Measurements from ENCODE around the gene SDC3.

Gene SDC3

DNA sequence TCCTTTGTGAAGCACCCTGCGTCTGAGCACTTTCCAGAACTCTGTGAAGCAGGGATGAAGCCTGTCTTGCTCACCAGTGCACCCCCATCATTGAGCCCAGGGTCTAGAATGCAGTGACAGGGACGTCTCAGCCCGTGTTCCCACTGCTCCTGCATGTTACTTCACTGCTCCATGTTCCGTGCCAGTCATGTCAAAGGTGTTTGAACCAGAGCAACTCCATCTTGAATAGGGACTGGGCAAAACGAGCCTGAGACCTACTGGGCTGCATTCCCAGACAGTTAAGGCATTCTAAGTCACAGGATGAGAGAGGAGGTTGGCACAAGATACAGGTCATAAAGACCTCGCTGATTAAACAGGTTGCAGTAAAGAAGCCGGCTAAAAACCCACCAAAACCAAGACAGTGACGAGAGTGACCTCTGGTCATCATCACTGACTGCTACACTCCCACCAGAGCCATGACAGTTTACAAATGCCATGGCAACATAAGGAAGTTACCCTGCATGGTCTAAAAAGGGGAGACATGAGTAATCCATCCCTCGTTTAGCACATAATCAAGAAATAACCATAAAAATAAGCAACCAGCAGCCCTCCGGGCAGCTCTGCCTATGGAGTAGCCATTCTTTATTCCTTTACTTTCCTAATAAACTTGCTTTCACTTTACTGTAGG is 63.2 kb downstream of the SDC3 start:
- Histone ChIP-seq H3K4me1 (ENCODE audit: control insufficient read depth, insufficient read depth, low read length) (peaks cover 24% of the 10 kb centered on the region), H3K4me3 (ENCODE audit: low read length) (no peak overlapping the region), H3K9me3 (ENCODE audit: control insufficient read depth, low read length) (no peaks in the 10 kb centered on the region), H3K36me3 (ENCODE audit: control insufficient read depth, insufficient read depth, low read length) (no peaks in the 10 kb centered on the region), H3K9ac (ENCODE audit: low read length) (no peak overlapping the region), H3K27me3 (ENCODE audit: control insufficient read depth, insufficient read depth, low read length) (peaks cover 7% of the 10 kb centered on the region)

DNA sequence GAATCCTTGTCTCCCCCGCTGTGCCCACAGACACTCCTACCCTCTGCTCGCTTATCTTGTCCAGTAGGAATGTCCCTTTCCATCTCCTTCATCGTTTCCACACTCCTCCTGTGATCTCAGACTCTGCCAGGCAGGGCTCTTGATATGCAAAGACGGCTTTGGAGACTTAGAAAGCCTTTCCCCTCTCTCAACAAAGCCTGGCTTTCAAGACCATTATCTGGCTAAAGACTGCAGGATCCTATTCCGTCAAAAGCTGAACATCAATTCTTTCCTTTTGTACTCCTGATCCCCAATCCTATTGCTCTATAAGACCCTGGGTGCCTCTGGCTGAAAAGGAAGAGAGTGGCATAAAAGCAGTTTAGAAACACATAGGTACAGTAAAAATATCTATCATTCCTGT is 63.9 kb downstream of the SDC3 start:
- H3K9me3 ChIP-seq (ENCODE audit: control insufficient read depth, low read length), result no peaks in the 10 kb centered on the region
- peaks cover 25% of the 10 kb centered on the region for H3K4me1 ChIP-seq (ENCODE audit: control insufficient read depth, insufficient read depth, low read length)
- H3K27me3 ChIP-seq (ENCODE audit: control insufficient read depth, insufficient read depth, low read length), result peaks cover 7% of the 10 kb centered on the region
- H3K9ac ChIP-seq (ENCODE audit: low read length), result no peak overlapping the region
- H3K4me3 ChIP-seq (ENCODE audit: low read length), result no peak overlapping the region
- no peaks in the 10 kb centered on the region for H3K36me3 ChIP-seq (ENCODE audit: control insufficient read depth, insufficient read depth, low read length)

- Histone ChIP-seq H3K9me3 (ENCODE audit: control insufficient read depth, low read length) (no peaks in the 10 kb centered on the region), H3K27me3 (ENCODE audit: control insufficient read depth, insufficient read depth, low read length) (peaks cover 3% of the 10 kb centered on the region), H3K4me3 (ENCODE audit: low read length) (no peak overlapping the region), H3K36me3 (ENCODE audit: control insufficient read depth, insufficient read depth, low read length) (no peaks in the 10 kb centered on the region), H3K9ac (ENCODE audit: low read length) (no peak overlapping the region), H3K4me1 (ENCODE audit: control insufficient read depth, insufficient read depth, low read length) (peaks cover 23% of the 10 kb centered on the region)
These were observed 65.7 kb downstream of the SDC3 start for GRCh38 chr1:30842697-30843354.

DNA sequence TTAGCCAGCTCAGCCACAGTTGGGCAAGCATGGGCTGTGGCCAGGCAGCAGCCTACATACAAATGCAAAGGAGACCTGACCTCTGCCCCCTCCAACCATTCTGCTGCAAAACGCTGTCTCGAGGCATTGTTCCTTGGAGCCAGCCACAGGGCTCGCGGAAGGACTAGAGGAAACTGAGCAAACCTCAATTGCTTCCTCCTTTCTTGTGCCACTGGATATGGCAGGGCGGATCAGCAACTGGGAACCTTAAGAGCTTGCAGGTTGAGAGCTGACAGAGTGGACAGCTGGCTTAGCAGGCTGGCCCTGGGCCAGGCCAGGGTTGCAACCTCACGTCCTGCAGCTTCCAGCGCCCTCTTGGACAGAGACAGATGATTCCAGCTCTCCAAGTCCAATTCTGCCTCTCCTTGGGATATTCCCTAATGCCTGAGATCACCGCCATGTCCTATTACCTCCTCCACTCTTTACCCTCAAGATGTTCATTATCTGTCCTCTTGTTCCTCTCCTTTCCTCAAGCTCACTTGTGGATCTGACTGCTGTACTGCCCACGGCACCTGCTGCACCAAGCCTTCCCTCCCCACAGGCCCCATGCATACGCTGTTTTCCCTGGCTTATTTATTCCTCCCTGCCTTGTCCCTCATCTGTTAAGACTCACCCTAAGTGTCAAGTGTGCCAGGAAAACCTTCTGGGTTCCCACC is 67.5 kb downstream of the SDC3 start:
- Histone ChIP-seq H3K27me3 (ENCODE audit: control insufficient read depth, insufficient read depth, low read length) (no peaks in the 10 kb centered on the region), H3K4me1 (ENCODE audit: control insufficient read depth, insufficient read depth, low read length) (peaks cover 11% of the 10 kb centered on the region), H3K9me3 (ENCODE audit: control insufficient read depth, low read length) (no peaks in the 10 kb centered on the region), H3K4me3 (ENCODE audit: low read length) (no peak overlapping the region), H3K36me3 (ENCODE audit: control insufficient read depth, insufficient read depth, low read length) (no peaks in the 10 kb centered on the region), H3K9ac (ENCODE audit: low read length) (no peak overlapping the region)

GRCh38 chr1:30839827-30840359 is 68.7 kb downstream of the SDC3 start:
- peaks cover 11% of the 10 kb centered on the region for H3K4me1 ChIP-seq (ENCODE audit: control insufficient read depth, insufficient read depth, low read length)
- no peaks in the 10 kb centered on the region for H3K27me3 ChIP-seq (ENCODE audit: control insufficient read depth, insufficient read depth, low read length)
- H3K9me3 ChIP-seq (ENCODE audit: control insufficient read depth, low read length), result no peaks in the 10 kb centered on the region
- H3K36me3 ChIP-seq (ENCODE audit: control insufficient read depth, insufficient read depth, low read length), result no peaks in the 10 kb centered on the region
- no peak overlapping the region for H3K4me3 ChIP-seq (ENCODE audit: low read length)
- H3K9ac ChIP-seq (ENCODE audit: low read length), result no peak overlapping the region

GRCh38 chr1:30838996-30839395 is 69.6 kb downstream of the SDC3 start:
- Histone ChIP-seq H3K27me3 (ENCODE audit: control insufficient read depth, insufficient read depth, low read length) (no peaks in the 10 kb centered on the region), H3K4me1 (ENCODE audit: control insufficient read depth, insufficient read depth, low read length) (peaks cover 11% of the 10 kb centered on the region), H3K4me3 (ENCODE audit: low read length) (no peak overlapping the region)

DNA sequence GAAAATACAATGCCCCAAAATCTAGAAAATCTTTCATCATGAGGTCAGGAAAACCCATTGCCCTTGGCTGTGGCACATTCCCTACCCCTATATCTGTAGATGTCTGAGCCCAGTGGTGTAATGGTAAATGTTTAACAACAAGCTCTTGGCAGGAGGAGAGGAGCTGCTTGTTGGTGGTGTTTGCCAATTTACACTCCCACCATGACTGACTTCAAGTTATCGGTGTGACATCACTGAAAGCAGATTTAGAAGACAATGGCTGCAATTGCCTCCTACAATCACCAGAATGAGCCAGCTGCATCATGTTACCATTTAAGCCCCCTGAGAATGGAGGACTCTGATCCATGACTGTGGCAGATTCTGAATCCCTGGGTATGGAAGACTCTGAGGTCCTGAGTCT is 70.9 kb downstream of the SDC3 start:
- H3K4me3 ChIP-seq (ENCODE audit: low read length), result no peak overlapping the region
- H3K36me3 ChIP-seq (ENCODE audit: control insufficient read depth, insufficient read depth, low read length), result no peaks in the 10 kb centered on the region
- peaks cover 11% of the 10 kb centered on the region for H3K4me1 ChIP-seq (ENCODE audit: control insufficient read depth, insufficient read depth, low read length)
- H3K27me3 ChIP-seq (ENCODE audit: control insufficient read depth, insufficient read depth, low read length), result no peaks in the 10 kb centered on the region
- H3K9me3 ChIP-seq (ENCODE audit: control insufficient read depth, low read length), result no peaks in the 10 kb centered on the region
- H3K9ac ChIP-seq (ENCODE audit: low read length), result no peak overlapping the region

More at GRCh38 chr1:30838996-30839395, 69.6 kb downstream of the SDC3 start:
- H3K9me3 ChIP-seq (ENCODE audit: control insufficient read depth, low read length), result no peaks in the 10 kb centered on the region
- H3K9ac ChIP-seq (ENCODE audit: low read length), result no peak overlapping the region
- no peaks in the 10 kb centered on the region for H3K36me3 ChIP-seq (ENCODE audit: control insufficient read depth, insufficient read depth, low read length)

- H3K27me3 ChIP-seq (ENCODE audit: control insufficient read depth, insufficient read depth, low read length), result no peaks in the 10 kb centered on the region
- H3K9ac ChIP-seq (ENCODE audit: low read length), result no peak overlapping the region
- H3K4me3 ChIP-seq (ENCODE audit: low read length), result no peak overlapping the region
- H3K9me3 ChIP-seq (ENCODE audit: control insufficient read depth, low read length), result no peaks in the 10 kb centered on the region
- no peaks in the 10 kb centered on the region for H3K4me1 ChIP-seq (ENCODE audit: control insufficient read depth, insufficient read depth, low read length)
- no peaks in the 10 kb centered on the region for H3K36me3 ChIP-seq (ENCODE audit: control insufficient read depth, insufficient read depth, low read length)
These were observed 74.3 kb downstream of the SDC3 start for GRCh38 chr1:30834253-30834652.

DNA sequence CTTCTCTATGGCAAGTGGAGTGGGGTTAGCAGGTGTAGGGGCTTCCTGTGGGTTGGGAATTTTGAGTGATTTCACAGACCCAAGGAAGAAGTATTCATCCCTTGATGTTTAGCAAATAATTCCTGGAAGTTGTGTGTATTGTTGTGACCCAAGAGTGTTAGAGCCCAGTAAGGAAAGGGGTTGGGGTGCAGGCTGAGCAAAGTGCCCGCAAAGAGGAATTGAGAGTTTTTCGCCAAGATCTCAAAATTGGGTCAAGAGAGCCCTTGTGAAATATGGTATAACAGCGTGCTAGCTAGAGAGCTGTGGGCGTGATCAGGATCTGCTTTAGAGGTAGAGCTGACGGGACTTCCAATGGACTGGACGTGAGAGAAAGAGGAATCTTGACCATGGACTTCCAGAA is 78.0 kb downstream of the SDC3 start:
- Histone ChIP-seq H3K36me3 (ENCODE audit: control insufficient read depth, insufficient read depth, low read length) (no peaks in the 10 kb centered on the region), H3K9ac (ENCODE audit: low read length) (no peak overlapping the region), H3K4me3 (ENCODE audit: low read length) (no peak overlapping the region), H3K27me3 (ENCODE audit: control insufficient read depth, insufficient read depth, low read length) (no peaks in the 10 kb centered on the region), H3K4me1 (ENCODE audit: control insufficient read depth, insufficient read depth, low read length) (no peaks in the 10 kb centered on the region), H3K9me3 (ENCODE audit: control insufficient read depth, low read length) (no peaks in the 10 kb centered on the region)

GRCh38 chr1:30829889-30830288 is 78.7 kb downstream of the SDC3 start:
- Histone ChIP-seq H3K4me1 (ENCODE audit: control insufficient read depth, insufficient read depth, low read length) (peaks cover 1% of the 10 kb centered on the region), H3K36me3 (ENCODE audit: control insufficient read depth, insufficient read depth, low read length) (no peaks in the 10 kb centered on the region), H3K27me3 (ENCODE audit: control insufficient read depth, insufficient read depth, low read length) (peaks cover 5% of the 10 kb centered on the region), H3K4me3 (ENCODE audit: low read length) (no peak overlapping the region), H3K9ac (ENCODE audit: low read length) (no peak overlapping the region), H3K9me3 (ENCODE audit: control insufficient read depth, low read length) (no peaks in the 10 kb centered on the region)

DNA sequence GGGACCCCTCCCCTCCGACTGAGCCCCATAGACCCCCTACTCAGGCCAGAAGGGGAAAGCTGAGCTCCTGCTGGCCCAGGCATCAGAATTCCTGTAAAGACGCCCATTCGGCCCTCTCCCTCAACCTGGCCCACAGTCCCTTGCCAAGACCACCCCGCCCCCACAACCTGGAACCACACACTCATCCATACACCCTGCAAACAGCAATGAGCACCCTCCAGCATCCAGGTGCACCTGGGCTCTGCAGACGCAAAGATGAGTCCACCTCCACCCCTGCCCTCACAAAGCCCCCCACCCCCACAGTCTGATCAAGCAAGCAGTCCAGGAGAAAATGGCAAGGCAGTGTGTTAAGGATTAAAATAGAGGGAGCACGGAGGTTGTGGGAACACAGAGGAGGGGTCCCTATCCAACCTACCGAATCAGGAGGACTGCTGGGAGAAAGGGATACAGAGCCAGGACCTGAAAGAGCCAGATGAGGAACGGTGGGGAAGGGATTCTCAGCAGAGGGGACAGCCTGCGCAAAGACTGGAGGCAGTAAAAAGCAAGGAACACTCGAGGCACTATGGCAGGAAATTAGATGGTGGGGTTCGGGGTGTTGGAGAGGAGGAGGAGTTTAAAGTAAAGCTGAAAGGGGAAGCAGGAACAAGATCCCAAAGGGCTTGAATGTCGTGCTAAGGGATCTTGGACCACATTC is 83.7 kb downstream of the SDC3 start:
- no peak overlapping the region for H3K4me3 ChIP-seq (ENCODE audit: low read length)
- H3K4me1 ChIP-seq (ENCODE audit: control insufficient read depth, insufficient read depth, low read length), result peaks cover 23% of the 10 kb centered on the region
- H3K27me3 ChIP-seq (ENCODE audit: control insufficient read depth, insufficient read depth, low read length), result peaks cover 8% of the 10 kb centered on the region
- H3K36me3 ChIP-seq (ENCODE audit: control insufficient read depth, insufficient read depth, low read length), result no peaks in the 10 kb centered on the region
- H3K9me3 ChIP-seq (ENCODE audit: control insufficient read depth, low read length), result no peaks in the 10 kb centered on the region
- peak overlapping the region; percentile 71 for H3K9ac ChIP-seq (ENCODE audit: low read length)
